NCI-H1048 (cell line): ENCODE data around the gene PABPN1L.
"Not testable (repeated sequence)": the region's sequence is repeated elsewhere in the genome, so short reads cannot be mapped to it uniquely, and the experiment has no call there.

Source experiments
- DNase-seq: peaks from one replicate; lab custom pipeline; 2025; lab: John Stamatoyannopoulos, UW

The PABPN1L gene

DNA sequence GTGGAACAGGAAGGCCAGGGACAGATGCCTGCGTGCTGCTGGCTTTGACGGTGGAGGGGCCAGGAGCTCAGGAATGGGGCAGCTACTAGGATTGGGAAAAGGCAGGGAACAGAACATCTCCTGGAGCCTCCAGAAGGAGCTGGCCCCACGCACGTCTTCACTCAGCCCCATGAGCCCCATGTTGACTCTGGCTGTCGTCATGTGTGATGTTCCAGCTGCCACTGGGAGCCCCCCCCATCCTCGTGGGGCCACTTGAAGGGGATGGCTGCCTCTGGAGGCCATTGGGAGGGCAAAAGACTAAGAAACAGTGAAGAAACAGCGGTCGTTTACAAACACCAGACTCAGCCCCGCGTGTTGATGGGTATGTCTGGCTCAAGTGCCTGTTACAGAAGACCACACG, 36.2 kb downstream of the PABPN1L start:
- DNase-seq, result no peak

- DNase-seq, result no peak
Measured at GRCh38 chr16:88828711-88829110, 37.7 kb downstream of the PABPN1L start.

DNA sequence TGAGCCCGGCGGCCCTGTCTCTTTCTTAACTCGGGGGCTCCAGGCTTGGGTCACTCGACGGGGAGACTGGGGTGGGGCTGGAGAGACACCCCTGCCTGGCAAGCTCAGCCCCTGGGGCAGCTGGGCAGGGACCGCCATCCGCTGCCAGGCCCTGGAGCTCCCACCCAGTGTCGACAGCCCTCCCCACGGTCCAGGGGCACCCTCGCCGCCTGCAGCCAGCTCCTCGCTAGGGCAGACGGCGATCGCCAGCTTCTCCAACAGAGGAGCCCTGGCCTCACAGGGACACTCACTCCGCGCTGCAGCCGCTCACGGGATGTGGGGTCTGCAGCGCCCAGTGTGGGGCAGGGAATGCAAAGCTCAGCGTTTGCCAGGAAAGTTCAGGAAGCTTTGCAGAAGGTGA, 38.7 kb downstream of the PABPN1L start:
- no peak for DNase-seq

DNA sequence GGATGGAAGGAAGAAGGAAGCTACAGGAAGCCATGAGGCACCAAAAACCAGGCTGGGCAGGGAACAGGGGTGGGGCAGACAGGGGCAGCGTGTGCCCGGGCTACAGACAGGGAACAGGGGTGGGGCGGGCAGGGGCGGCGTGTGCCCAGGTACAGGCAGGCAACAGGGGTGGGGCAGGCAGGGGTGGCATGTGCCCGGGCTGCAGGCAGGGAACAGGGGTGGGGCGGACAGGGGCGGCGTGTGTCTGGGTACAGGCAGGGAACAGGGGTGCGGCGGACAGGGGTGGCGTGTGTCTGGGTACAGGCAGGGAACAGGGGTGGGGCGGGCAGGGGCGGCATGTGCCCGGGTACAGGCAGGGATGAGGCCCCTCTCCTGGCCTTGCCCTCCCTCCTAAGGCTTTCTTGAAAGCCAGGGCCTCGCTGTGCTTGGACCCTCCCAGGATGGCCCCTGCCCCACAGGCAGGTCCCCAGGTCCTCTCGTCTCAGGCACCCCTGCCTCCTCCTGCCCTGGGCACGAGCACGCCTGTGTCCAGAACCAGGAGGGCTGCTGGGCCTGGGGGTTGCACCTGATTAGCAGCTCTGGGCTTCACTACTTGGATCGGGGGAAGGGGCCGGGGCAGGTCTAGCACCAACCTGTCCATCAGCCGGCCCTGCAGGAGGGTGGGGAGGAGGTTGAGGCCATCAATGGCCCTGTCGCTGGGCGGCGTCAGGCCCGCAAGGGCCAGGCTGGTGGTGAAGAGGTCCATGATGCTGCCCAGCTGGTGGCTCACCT, 40.2 kb downstream of the PABPN1L start:
- DNase-seq, result no peak

GRCh38 chr16:88825146-88825545, 41.3 kb downstream of the PABPN1L start:
- no peak for DNase-seq

GRCh38 chr16:88824256-88825077, 42.0 kb downstream of the PABPN1L start:
- no peak for DNase-seq

DNA sequence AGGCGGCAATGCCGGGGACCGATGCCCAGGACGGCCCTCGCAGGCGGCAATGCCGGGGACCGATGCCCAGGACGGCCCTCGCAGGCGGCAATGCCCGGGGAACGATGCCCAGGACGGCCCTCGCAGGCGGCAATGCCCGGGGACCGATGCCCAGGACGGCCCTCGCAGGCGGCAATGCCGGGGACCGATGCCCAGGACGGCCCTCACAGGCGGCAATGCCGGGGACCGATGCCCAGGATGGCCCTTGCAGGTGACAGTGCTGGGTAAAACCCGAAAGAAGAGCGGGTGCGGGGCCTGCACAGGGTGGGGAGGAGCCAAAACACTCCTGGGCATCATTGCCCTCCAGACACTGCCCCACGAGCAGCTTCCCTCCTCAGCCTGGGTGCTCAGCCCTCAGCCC, 42.8 kb downstream of the PABPN1L start:
- DNase-seq, result not testable (repeated sequence)

DNA sequence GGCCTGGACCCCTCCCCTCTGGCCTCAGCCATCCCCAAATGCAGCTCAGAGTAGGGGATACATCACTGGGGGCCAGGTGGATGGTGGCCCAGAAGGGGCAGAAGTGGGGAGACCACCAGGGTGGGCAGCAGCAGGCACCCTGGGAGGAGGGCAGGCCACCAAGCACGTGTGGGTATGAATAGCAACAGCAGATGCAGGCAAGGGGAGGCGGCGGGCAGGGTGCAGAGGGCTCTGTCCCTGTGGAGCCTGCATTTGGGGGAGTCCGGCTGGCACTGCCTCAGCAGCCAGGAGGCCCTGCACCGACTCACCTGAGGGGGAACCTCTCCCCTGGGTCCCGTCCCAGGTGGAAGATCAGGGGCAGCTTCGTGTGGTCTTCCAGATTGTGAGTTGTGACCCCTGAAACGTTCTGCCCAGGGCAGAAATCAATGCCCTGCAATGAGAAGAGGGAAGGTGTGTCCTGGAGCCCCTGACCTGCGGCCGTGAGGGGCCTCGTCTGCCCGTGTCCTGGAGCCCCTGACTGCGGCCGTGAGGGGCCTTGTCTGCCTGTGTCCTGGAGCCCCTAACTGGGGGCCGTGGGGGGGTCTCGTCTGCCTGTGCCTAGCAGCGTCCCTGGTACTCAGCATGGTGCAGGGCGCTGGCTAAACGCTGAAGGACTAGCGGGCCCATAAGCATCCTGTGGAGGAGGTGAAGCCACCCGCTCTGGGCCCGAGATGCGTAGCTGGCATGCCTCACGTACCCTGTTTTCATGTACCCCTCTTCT, 44.0 kb downstream of the PABPN1L start:
- DNase-seq, result no peak

- DNase-seq, result no peak
Measured at GRCh38 chr16:88821168-88821850, 45.2 kb downstream of the PABPN1L start.

DNA sequence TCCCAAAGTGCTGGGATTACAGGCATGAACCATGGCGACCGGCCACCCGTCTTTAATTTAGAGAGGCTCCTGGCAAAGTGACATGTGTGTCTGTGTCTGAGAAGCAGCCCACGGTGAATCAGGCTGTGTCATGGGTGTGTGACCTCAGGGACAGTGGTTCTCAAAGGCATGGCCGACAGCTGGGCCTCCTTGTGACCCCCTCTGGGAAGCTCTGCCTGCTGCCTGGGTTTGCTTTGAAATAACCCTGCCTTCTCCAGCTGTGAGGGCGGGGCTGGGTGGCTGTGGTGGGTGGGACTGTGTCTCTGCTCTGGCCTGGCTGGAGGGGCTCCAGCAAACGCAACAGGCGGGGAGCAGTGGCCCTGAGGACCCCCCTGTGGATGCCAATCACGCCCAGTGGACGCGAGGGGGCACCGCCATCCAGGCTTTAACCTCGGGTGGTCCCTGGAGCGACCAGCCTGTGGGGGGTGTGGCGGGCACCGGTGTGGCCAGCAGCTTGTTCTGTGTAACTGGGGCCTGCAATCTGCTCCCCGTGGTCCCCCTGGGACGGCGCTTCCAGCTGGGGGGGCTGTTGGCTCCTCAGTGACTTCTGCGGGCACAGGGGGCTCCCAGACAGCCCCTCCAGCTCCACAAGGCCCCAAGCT, 46.0 kb downstream of the PABPN1L start:
- DNase-seq, result no peak

- no peak for DNase-seq
Measured at GRCh38 chr16:88819126-88819525, 47.3 kb downstream of the PABPN1L start.

GRCh38 chr16:88818575-88818874, 47.9 kb downstream of the PABPN1L start:
- DNase-seq, result no peak

- no peak for DNase-seq
Measured at GRCh38 chr16:88817785-88818574, 48.5 kb downstream of the PABPN1L start.

- no peak for DNase-seq
Measured at GRCh38 chr16:88816736-88817535, 49.5 kb downstream of the PABPN1L start.

DNA sequence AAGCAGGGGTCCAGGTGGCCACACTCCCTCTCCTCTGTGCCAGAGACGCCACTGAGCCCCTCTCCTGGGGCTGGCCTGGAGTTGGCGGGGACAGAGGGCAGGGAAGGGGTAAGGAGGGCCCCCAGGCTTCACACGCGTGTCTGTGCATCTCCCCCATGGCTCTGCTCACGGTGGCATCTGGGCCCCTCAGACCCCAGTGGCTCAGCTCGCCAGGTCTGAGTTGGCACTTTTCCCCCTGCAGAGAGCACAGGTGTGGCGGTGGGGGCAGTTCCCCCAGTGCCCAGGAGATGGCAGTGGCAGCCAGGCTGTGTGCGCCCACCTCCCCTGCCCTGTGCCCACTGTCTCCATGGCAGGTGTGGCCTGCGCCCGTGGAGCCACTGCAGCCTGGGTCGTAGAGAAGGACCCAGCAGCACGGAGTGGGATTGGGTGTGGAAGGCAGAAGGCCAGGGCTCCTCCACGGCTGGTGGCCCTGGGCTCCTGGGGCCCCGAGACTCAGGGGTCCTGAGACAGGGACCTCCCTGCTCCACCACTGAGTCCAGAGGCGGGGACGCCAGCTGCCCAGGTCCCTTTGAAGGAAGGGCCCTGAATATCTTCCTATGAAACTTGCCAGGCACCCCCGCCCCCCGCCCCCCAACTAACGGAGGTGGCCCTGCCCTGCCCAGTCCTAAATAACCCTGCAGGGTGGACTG, 50.4 kb downstream of the PABPN1L start:
- DNase-seq, result no peak

DNA sequence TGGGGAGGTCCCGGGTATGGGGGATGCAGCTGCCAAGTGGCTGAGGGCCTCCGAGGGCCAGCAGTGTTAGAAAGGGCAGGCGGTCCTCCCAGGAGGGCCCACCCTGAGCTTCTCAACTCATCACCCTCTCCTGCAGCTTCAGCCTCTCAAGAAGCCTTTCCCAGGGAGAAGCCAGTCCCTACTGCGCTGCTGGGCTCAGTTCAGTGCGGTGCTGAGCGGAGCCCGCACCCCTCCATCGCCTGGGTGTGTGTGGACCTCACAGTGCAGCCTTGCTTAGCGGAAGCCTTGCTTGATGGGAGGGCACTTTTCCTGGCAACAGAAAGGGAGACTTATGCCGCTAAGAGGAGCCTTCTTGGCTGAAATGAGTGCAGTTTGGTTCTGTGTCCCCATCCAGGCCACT, 51.2 kb downstream of the PABPN1L start:
- DNase-seq, result no peak

DNA sequence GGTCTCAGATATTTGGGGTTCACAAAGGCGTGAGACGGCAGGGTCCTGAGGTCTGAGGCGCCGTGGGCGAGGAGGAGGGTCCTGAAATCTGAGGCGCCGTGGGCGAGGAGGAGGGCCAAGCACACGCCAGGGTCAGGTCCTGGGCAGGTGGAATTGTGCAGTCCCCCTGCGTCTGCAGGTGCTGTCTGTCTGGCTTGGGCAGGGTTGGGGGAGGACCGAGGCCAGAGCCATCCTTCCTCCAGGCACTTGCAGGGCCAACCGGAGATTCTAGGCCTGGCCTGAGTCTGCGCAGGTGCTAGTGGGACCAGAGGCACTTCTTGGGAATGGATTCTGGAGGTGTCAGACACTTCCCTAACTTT, 52.3 kb downstream of the PABPN1L start:
- no peak for DNase-seq
